Cardiac fibroblast (primary cell): ENCODE data around the gene CYP4F3.

Source experiments
- DNase-seq, 2 donors: peaks; one replicate each; pipeline versions ENCODE4 v3.0.0 to v3.0.0-alpha.2; 2010; ENCODE audit warnings: low read depth in 2 of 2
- H3K4me3 ChIP-seq, 2 donors: replicated peaks in 1 of 2; 1 replicate in 1 of 2; 2 replicates in 1 of 2; pipeline ENCODE4 v1.5.1; 2011; ENCODE audit warnings: low read depth in 2 of 2, low read length in 2 of 2, mild to moderate bottlenecking in 2 of 2, moderate library complexity in 1 of 2
- CTCF ChIP-seq: IDR thresholded peaks from one replicate; pipeline ENCODE4 v1.5.1; 2011; ENCODE audit warnings: low read depth, mild to moderate bottlenecking, low read length, inconsistent platforms

Gene CYP4F3

GRCh38 chr19:15613338-15613737 lies 27.4 kb upstream of the CYP4F3 start:
- TF ChIP-seq CTCF: no peak
- H3K4me3 ChIP-seq: no peak overlapping the region
- DNase-seq: no peak

GRCh38 chr19:15614507-15615379 lies 26.0 kb upstream of the CYP4F3 start, which contains the start of gene CYP4F8:
TSS of gene CYP4F8 (plus strand) at chr19:15615218. CDS start at chr19:15615617, 399 bp downstream.
- no peak for DNase-seq
- no peak for TF ChIP-seq CTCF
- H3K4me3 ChIP-seq: no peak within 1 kb of the TSS

- DNase-seq: no peak
- H3K4me3 ChIP-seq: no peak overlapping the region
- no peak for TF ChIP-seq CTCF
Measured at GRCh38 chr19:15615526-15615925, 25.2 kb upstream of the CYP4F3 start.

- DNase-seq: no peak
- TF ChIP-seq CTCF: no peak
- no peak overlapping the region for H3K4me3 ChIP-seq
Measured at GRCh38 chr19:15616183-15616582, 24.5 kb upstream of the CYP4F3 start.

- DNase-seq: no peak
- no peak for TF ChIP-seq CTCF
- H3K4me3 ChIP-seq: no peak overlapping the region
Measured at GRCh38 chr19:15616627-15617270, 23.9 kb upstream of the CYP4F3 start.

GRCh38 chr19:15618321-15618720 lies 22.4 kb upstream of the CYP4F3 start:
- no peak overlapping the region for H3K4me3 ChIP-seq
- DNase-seq: no peak
- no peak for TF ChIP-seq CTCF
